Stimulated activated CD4-positive, alpha-beta T cell treated with anti-CD3 and anti-CD28 coated beads, Interleukin-15, amount 100 ng/mL, for 1 hour (primary cell): ENCODE measurements around the gene FRMD4A.

ENCODE experiments used
- DNase-seq, 2 donors: peaks; one replicate each; pipeline ENCODE4 v3.0.0-alpha.2; 2020; ENCODE audit warnings: low read depth in 1 of 2, low spot score in 1 of 2

FRMD4A gene

DNA sequence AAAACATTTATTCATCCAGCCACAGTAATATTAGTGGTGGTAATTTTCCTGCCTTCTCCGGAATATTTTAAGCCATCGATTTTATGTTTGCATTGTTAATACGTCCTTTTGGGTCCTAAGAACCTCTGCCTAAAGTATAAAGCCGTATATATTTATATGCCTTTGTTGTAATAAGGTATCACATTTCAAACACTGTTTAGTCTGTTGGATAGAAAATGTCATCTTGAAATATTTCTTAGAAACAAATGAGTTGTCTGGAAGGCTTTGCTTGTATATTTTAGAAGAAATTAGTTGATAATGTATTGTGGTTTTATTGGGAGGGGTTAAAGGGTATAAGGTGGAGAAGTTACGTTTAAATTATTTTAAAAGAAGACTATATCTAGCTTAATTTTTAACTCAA, 732.8 kb downstream of the FRMD4A start:
- no peak for DNase-seq

DNA sequence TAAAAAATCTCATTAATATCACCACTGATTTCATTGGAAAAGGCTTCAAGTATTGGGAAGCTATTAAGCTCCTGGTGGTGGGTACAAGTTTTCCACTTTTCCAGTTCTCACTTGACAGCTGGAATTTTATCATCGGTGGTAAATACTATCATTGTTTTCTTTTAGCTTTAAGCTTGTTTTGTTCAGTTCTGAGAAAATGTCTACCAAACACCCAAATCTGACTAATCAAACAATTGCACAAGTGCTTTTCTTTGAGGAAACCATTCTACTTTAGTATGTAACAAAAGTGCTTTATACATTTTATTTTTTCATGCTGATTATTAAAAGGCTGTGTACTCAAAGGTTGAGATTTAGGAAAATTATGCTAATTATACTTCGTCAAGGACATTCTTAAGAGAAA, 736.1 kb downstream of the FRMD4A start:
- DNase-seq: no peak
